ENCODE data around the gene RFC4. TPM values are rescaled to one million over a fixed set of nuclear protein-coding genes. Genes with fewer than 3 reads are reported as not detected.

RFC4 gene
- total RNA-seq, 4 donors from 2014 or later, result 7.2 to 226 (median 10.5) TPM; not detected in 1

DNA sequence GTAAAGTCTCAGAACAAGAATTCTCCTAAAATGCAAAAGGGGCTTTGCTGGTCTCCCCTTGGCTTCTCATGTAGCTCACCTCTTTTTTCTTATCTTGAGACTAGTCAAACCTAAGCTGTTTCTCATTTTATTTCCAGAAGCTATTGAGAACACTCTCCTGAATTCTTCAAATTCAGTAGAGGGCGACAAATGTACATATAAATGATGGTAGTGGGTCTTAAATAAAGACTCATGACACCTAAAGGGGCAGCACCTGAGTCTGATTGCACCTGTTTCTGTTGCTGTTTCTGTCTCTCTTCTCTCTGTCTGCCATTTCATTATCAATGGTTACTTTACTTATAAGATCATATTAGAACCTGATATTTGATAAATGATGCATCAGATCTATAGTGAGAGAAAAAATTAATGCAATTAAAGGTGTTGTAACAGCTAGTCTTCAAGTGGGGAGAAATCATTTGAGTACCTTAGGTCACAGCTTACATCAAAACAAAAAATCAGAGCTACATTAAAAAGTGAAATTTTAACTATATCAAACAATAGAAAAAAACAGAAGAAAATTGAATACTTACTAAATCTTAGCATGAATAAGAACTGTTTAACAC lies 43.2 kb upstream of the RFC4 start:
- Histone ChIP-seq H3K4me1 (no peaks in the 10 kb centered on the region), H3K27me3 (peaks cover 19% of the 10 kb centered on the region), H3K4me3 (no peak overlapping the region), H3K36me3 (no peaks in the 10 kb centered on the region), H3K9me3 (no peaks in the 10 kb centered on the region), H3K27ac (no peak overlapping the region)
- DNase-seq, result no peak
- WGBS, 2 donors (ENCODE audit: low coverage in 1 of 2), result 9% methylated on average over 1 of the region's 1 CpG
- in situ Hi-C loops (cut with MboI; ENCODE audit: low pct_ligation_motif_present in 1 of 4, low pct_unique_long_range_greater_than_20kb in 1 of 4, low sequenced_read_pairs in 3 of 4) (loop anchor here (5.0 to 25.0 kb wide), 3 partner anchors 313 to 315 kb away; no protein-coding TSS in a partner anchor), intact Hi-C loops (cut with DNase I; ENCODE audit: low total_unique reads) (loop anchor here (10.0 kb wide), 1 partner anchor 315 kb away; no protein-coding TSS in a partner anchor)
- TF ChIP-seq, protein P1, sequence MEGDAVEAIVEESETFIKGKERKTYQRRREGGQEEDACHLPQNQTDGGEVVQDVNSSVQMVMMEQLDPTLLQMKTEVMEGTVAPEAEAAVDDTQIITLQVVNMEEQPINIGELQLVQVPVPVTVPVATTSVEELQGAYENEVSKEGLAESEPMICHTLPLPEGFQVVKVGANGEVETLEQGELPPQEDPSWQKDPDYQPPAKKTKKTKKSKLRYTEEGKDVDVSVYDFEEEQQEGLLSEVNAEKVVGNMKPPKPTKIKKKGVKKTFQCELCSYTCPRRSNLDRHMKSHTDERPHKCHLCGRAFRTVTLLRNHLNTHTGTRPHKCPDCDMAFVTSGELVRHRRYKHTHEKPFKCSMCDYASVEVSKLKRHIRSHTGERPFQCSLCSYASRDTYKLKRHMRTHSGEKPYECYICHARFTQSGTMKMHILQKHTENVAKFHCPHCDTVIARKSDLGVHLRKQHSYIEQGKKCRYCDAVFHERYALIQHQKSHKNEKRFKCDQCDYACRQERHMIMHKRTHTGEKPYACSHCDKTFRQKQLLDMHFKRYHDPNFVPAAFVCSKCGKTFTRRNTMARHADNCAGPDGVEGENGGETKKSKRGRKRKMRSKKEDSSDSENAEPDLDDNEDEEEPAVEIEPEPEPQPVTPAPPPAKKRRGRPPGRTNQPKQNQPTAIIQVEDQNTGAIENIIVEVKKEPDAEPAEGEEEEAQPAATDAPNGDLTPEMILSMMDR (IDR thresholded peaks at IDR 0.05), result peak in 3 of 5 experiments; percentile 17 to 28 (median 20)
- no peak for TF ChIP-seq POLR2A (IDR thresholded peaks at IDR 0.05)

DNA sequence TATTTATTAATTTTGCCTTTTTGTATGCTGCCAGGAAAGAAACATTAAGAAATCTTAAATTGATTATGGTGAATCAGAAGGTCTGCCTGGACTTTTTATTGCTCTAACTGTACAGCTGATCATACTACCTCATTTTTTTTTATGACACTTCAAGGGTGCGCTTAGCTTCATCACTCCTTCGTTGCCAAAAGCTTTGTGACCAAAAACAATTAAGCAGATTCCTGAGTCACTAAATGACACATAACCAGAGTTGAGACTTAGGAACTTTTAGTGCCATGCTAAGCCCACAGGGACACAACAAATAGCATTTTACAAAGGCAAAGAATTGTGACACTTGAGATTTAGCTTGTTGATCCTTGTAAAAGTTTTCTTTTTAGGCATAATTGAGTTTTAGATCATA lies 41.2 kb upstream of the RFC4 start:
- intact Hi-C loops (cut with DNase I; ENCODE audit: low total_unique reads), result loop anchor here (10.0 kb wide), 1 partner anchor 317 kb away; no protein-coding TSS in a partner anchor
- peaks cover 19% of the 10 kb centered on the region for H3K27me3 ChIP-seq
- H3K36me3 ChIP-seq, result no peaks in the 10 kb centered on the region
- H3K27ac ChIP-seq, result no peak overlapping the region
- H3K4me3 ChIP-seq, result no peak overlapping the region
- WGBS, 2 donors (ENCODE audit: low coverage in 1 of 2), result 13 to 54% methylated on average over 2 of the region's 2 CpGs
- H3K4me1 ChIP-seq, result no peaks in the 10 kb centered on the region
- no peak for TF ChIP-seq POLR2A (IDR thresholded peaks at IDR 0.05)
- TF ChIP-seq, protein P1 (IDR thresholded peaks at IDR 0.05), result no peak
- no peak for TF ChIP-seq EP300 (IDR thresholded peaks at IDR 0.05; ENCODE audit: low read depth)
- TF ChIP-seq POLR2AphosphoS5 (IDR thresholded peaks at IDR 0.05), result no peak
- in situ Hi-C loops (cut with MboI; ENCODE audit: low pct_ligation_motif_present in 1 of 4, low pct_unique_long_range_greater_than_20kb in 1 of 4, low sequenced_read_pairs in 3 of 4), result loop anchor here (5.0 to 25.0 kb wide), 3 partner anchors 315 to 317 kb away; no protein-coding TSS in a partner anchor
- H3K9me3 ChIP-seq, result no peaks in the 10 kb centered on the region
- no peak for DNase-seq

DNA sequence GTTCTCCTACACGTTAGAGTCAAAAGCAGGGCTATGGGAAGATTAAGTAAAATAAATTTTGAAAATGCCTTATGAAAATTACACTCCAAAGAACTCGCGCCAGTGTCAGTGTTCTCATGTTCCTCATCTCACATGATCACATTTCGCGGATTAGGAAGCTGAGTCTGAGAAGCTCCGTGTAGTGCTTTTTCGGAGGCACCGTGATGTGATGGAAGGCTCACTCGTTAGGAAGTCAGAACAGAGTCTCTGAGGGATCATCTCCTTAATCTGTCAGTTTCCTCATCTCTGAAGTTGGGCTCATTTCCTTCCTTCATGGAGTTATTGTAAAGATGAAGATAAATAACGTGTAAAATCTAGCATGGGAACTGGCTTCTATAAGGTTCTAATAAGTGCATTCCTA lies 39.5 kb upstream of the RFC4 start:
- Histone ChIP-seq H3K27ac (no peak overlapping the region), H3K4me1 (no peaks in the 10 kb centered on the region), H3K36me3 (no peaks in the 10 kb centered on the region), H3K9me3 (no peaks in the 10 kb centered on the region), H3K27me3 (peaks cover 19% of the 10 kb centered on the region), H3K4me3 (no peak overlapping the region)
- 73 to 83% methylated on average over 9 to 10 of the region's 10 CpGs for WGBS, 2 donors (ENCODE audit: low coverage in 1 of 2)
- in situ Hi-C loops (cut with MboI; ENCODE audit: low pct_ligation_motif_present in 1 of 4, low pct_unique_long_range_greater_than_20kb in 1 of 4, low sequenced_read_pairs in 3 of 4) (loop anchor here (5.0 to 25.0 kb wide), 3 partner anchors 317 to 319 kb away; no protein-coding TSS in a partner anchor), intact Hi-C loops (cut with DNase I; ENCODE audit: low total_unique reads) (loop anchor here (10.0 kb wide), 1 partner anchor 319 kb away; no protein-coding TSS in a partner anchor)
- no peak for DNase-seq
- TF ChIP-seq, protein P1 (IDR thresholded peaks at IDR 0.05), result no peak
- no peak for TF ChIP-seq EP300 (IDR thresholded peaks at IDR 0.05; ENCODE audit: low read depth)
- TF ChIP-seq POLR2A (IDR thresholded peaks at IDR 0.05), result no peak
- TF ChIP-seq POLR2AphosphoS5 (IDR thresholded peaks at IDR 0.05), result no peak

DNA sequence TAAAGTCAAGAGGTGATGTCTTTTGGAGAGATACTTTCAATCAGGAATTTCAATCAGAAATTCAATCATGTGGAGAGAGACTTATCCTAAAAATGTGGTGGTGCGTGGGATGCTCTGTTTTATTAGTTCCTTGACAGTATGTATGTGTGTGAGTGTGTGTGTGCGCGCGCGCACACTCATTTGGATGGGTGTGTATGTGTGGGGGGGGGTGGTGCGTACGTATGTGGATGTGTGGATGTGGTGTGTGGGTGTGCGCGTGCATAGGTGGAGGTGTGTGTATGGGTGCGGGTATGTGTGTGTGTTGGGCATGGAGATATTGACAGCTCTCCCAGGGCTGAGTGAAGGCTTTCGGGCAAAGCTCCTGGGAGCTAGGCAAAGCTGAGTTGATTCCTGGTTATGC lies 38.6 kb upstream of the RFC4 start:
- Histone ChIP-seq H3K4me1 (no peaks in the 10 kb centered on the region), H3K4me3 (no peak overlapping the region), H3K36me3 (no peaks in the 10 kb centered on the region), H3K27ac (no peak overlapping the region), H3K27me3 (peaks cover 19% of the 10 kb centered on the region), H3K9me3 (no peaks in the 10 kb centered on the region)
- TF ChIP-seq, protein P1 (IDR thresholded peaks at IDR 0.05), result no peak
- no peak for TF ChIP-seq POLR2A (IDR thresholded peaks at IDR 0.05)
- no peak for TF ChIP-seq EP300 (IDR thresholded peaks at IDR 0.05; ENCODE audit: low read depth)
- TF ChIP-seq POLR2AphosphoS5 (IDR thresholded peaks at IDR 0.05), result no peak
- no peak for DNase-seq
- intact Hi-C loops (cut with DNase I; ENCODE audit: low total_unique reads) (loop anchor here (10.0 kb wide), 1 partner anchor 320 kb away; no protein-coding TSS in a partner anchor), in situ Hi-C loops (cut with MboI; ENCODE audit: low pct_ligation_motif_present in 1 of 4, low pct_unique_long_range_greater_than_20kb in 1 of 4, low sequenced_read_pairs in 3 of 4) (loop anchor here (5.0 to 25.0 kb wide), 3 partner anchors 317 to 320 kb away; no protein-coding TSS in a partner anchor)
- WGBS, 2 donors (ENCODE audit: low coverage in 1 of 2), result 85 to 95% methylated on average over 4 to 11 of the region's 11 CpGs

All from transverse colon (tissue), 4 donors.